IPS-20b (cell line): ENCODE results near the gene CSF2.

Source experiments
- H3K27ac ChIP-seq: one replicate; pipeline ENCODE4 v1.5.1; 2013; ENCODE audit warnings: low read length
- H3K27me3 ChIP-seq: 2 replicates; pipeline ENCODE4 v1.6.1; 2013; ENCODE audit warnings: mild to moderate bottlenecking, low read length, inconsistent platforms; ENCODE audit not compliant: insufficient read depth
- H3K36me3 ChIP-seq: 2 replicates; pipeline ENCODE4 v1.6.1; 2013; ENCODE audit warnings: low read depth, mild to moderate bottlenecking, inconsistent platforms, low read length, moderate library complexity; ENCODE audit not compliant: insufficient read depth
- H3K4me1 ChIP-seq: 2 replicates; pipeline ENCODE4 v1.6.1; 2013; ENCODE audit warnings: mild to moderate bottlenecking, control low read depth, inconsistent platforms, low read length, moderate library complexity; ENCODE audit not compliant: insufficient read depth
- H3K4me3 ChIP-seq: 2 replicates; pipeline ENCODE4 v1.5.1; 2013; ENCODE audit warnings: mild to moderate bottlenecking, low read length, inconsistent platforms
- H3K9ac ChIP-seq: 2 replicates; pipeline ENCODE4 v1.6.1; 2013; ENCODE audit warnings: low read depth, mild to moderate bottlenecking, inconsistent platforms, low read length, moderate library complexity
- H3K9me3 ChIP-seq: 2 replicates; pipeline ENCODE4 v1.6.1; 2013; ENCODE audit warnings: mild to moderate bottlenecking, low read depth, low read length, inconsistent platforms; ENCODE audit not compliant: insufficient read depth

The CSF2 gene

DNA sequence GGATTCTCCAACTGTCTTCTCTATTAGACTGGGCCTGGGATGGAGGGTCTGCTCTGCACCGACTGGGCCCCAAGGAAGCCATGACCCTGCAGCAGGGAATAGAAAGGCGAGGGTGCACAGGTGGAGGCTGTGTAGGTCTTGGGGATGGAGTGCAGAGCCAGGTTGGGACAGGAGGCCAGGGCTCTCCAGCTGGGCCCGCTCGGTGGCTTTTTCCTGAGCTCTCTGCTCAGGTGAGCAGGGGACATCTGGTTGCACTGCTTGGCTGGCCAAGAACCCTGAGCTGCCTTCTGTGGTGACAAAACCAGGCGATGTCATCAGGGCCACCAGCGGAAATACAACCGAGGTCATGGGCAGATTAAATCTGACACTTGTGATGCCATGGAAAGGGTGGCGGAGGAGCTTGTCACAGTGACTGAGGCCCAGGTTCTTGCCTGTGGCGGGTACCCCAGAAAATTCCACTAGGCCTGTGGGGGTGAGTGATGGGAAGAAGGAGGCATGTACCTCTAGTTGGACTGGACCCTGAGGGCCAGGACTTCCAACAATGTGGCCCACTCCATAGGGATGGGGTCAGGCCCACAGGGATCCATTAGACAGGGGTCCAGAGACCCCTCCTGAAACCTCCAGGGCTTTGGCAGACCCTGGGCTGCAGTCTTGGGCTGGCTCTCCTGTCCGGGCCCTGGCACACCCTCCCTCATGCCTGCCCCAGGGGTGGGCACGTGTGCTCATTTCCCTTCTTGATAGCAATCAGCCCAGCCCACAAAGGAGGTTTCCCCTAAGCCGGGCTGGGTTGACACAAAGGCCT, 17.6 kb upstream of the CSF2 start:
- Histone ChIP-seq H3K4me3 (no peak overlapping the region), H3K9ac (no peak overlapping the region), H3K27ac (no peak overlapping the region), H3K36me3 (no peaks in the 10 kb centered on the region), H3K4me1 (0 out of 2 replicates have a peak, but pooled peaks cover 4% of the 10 kb centered on the region), H3K9me3 (no peaks in the 10 kb centered on the region), H3K27me3 (no peaks in the 10 kb centered on the region; the same call in 1 of the 2 replicates)

GRCh38 chr5:132056610-132057497, 16.7 kb upstream of the CSF2 start:
- Histone ChIP-seq H3K9me3 (no peaks in the 10 kb centered on the region), H3K36me3 (no peaks in the 10 kb centered on the region), H3K4me3 (no peak overlapping the region), H3K4me1 (0 out of 2 replicates have a peak, but pooled peaks cover 4% of the 10 kb centered on the region), H3K27me3 (no peaks in the 10 kb centered on the region; the same call in 1 of the 2 replicates), H3K9ac (no peak overlapping the region), H3K27ac (no peak overlapping the region)

DNA sequence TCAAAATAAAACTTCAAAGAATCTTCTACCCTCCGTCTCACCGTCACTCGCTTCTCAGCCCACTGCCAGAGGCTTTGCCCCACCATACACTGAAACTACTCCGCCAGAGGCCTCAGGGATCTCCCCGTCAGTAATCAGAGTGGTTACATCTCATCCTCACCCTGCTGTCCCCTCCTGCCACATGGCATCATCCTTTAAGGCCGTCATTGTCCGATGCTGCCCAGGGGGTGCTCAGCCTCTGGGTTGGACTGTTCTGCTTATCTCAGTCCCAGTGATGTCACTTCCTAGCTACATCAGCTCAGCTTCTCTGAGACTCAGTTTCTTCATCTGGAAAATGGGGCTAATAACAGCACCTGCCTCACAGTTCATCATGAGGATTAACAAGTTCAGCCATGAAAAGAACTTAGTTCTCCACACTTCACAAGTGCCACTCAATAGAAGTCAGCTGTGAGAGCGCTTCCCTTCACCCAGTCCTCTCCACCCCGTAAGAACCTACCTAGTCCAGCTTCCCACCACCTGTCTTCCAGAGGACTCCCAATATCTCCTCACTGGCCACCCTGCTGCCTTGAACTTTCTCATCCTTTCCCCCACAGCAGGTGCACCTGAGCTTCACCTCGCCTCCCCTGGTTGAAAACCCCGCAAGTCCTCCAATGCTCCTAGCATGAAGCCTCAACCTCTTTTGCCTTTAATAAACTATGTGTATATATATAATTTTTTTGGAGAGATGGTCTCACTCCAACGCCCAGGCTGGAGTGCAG, 15.9 kb upstream of the CSF2 start:
- H3K9me3 ChIP-seq = no peaks in the 10 kb centered on the region
- H3K36me3 ChIP-seq = no peaks in the 10 kb centered on the region
- no peaks in the 10 kb centered on the region; the same call in 1 of the 2 replicates for H3K27me3 ChIP-seq
- 0 out of 2 replicates have a peak, but pooled peaks cover 4% of the 10 kb centered on the region for H3K4me1 ChIP-seq
- no peak overlapping the region for H3K9ac ChIP-seq
- no peak overlapping the region for H3K4me3 ChIP-seq
- no peak overlapping the region for H3K27ac ChIP-seq

- Histone ChIP-seq H3K36me3 (no peaks in the 10 kb centered on the region), H3K4me3 (no peak overlapping the region), H3K9me3 (no peaks in the 10 kb centered on the region), H3K27ac (no peak overlapping the region), H3K27me3 (no peaks in the 10 kb centered on the region; the same call in 1 of the 2 replicates), H3K4me1 (0 out of 2 replicates have a peak, but pooled peaks cover 4% of the 10 kb centered on the region), H3K9ac (no peak overlapping the region)
Observed at GRCh38 chr5:132058646-132059042, 14.9 kb upstream of the CSF2 start.

DNA sequence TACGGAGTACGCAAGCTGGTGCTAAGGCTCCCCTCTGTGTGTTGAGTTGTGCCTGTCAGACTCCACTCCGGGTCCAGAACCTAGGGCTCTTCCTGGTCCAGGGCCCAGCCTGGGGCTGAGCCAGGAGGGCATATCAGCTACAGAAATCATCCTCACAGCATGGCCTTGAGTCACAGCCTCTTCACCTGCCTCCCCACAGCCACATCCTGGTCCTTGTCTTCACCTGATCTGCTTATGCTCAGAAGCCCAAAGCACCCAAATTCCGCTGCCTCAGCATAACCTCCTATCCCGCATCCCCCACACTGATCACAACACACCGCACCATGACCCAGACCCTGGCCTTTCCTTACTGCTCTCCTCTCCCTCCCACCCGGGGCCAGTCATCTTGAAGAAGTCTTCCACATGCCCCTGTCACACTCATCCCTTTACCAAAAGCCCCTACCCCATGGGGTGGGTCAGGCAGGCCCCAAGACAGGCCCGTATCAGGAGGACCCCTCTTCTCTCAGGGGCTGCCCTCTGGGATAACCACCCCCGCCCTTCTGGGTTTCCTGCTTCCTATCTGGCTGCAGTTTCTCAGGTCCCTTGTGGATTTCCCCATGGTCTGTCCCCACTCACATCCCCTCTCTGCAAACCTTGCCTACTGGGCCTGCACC, 14.4 kb upstream of the CSF2 start:
- Histone ChIP-seq H3K4me3 (no peak overlapping the region), H3K9me3 (no peaks in the 10 kb centered on the region), H3K36me3 (no peaks in the 10 kb centered on the region), H3K27ac (no peak overlapping the region), H3K27me3 (no peaks in the 10 kb centered on the region; the same call in 1 of the 2 replicates), H3K9ac (no peak overlapping the region), H3K4me1 (0 out of 2 replicates have a peak, but pooled peaks cover 4% of the 10 kb centered on the region)

GRCh38 chr5:132059696-132060500, 13.7 kb upstream of the CSF2 start:
- no peak overlapping the region for H3K27ac ChIP-seq
- H3K36me3 ChIP-seq = no peaks in the 10 kb centered on the region

GRCh38 chr5:132060501-132061161, 13.0 kb upstream of the CSF2 start, which contains the start of gene IL3:
Gene IL3, plus strand, starts transcription at chr5:132060655. Its CDS starts 52 bp downstream, at chr5:132060707.
- no peak within 1 kb of the TSS for H3K4me3 ChIP-seq
- H3K27ac ChIP-seq = no peak within 1 kb of the TSS
- no peaks in the 10 kb centered on the region for H3K27me3 ChIP-seq
- H3K4me1 ChIP-seq = 0 out of 2 replicates have a peak, but pooled peaks cover 4% of the 10 kb centered on the region
- no peaks in the 10 kb centered on the region for H3K9me3 ChIP-seq
- H3K36me3 ChIP-seq = no peaks in the 10 kb centered on the region
- no peak within 1 kb of the TSS for H3K9ac ChIP-seq

More at GRCh38 chr5:132059696-132060500, 13.7 kb upstream of the CSF2 start:
- Histone ChIP-seq H3K9me3 (no peaks in the 10 kb centered on the region), H3K9ac (no peak overlapping the region), H3K4me3 (no peak overlapping the region), H3K27me3 (no peaks in the 10 kb centered on the region; the same call in 1 of the 2 replicates), H3K4me1 (0 out of 2 replicates have a peak, but pooled peaks cover 4% of the 10 kb centered on the region)

- Histone ChIP-seq H3K27ac (no peak overlapping the region), H3K9ac (no peak overlapping the region), H3K4me1 (0 out of 2 replicates have a peak, but pooled peaks cover 4% of the 10 kb centered on the region), H3K36me3 (no peaks in the 10 kb centered on the region), H3K4me3 (no peak overlapping the region), H3K9me3 (no peaks in the 10 kb centered on the region), H3K27me3 (no peaks in the 10 kb centered on the region)
Observed at GRCh38 chr5:132063090-132063911, 10.3 kb upstream of the CSF2 start.

DNA sequence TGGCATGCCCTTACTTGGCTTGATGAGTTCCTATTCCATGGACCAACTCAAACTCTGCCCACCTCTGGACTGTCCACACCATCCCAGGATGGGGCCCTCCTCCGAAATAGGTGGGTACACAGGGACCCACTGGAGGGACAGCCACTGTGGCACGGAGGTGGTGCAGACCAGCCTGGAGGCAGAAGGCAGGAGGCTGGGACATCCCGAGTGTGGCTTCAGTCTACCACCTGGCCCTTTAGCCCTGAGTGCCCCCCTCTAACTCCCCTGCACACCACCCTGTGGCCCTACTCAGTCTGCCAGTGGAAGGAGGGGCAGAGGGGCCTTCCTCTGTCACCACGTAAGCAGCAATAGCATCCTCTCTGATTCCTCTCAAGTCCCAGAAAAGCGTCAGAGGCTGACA, 9.4 kb upstream of the CSF2 start:
- Histone ChIP-seq H3K9ac (no peak overlapping the region), H3K4me1 (0 out of 2 replicates have a peak, but pooled peaks cover 4% of the 10 kb centered on the region), H3K9me3 (no peaks in the 10 kb centered on the region), H3K36me3 (no peaks in the 10 kb centered on the region), H3K27ac (no peak overlapping the region), H3K4me3 (no peak overlapping the region), H3K27me3 (no peaks in the 10 kb centered on the region)
